HG02885 (cell line): ENCODE measurements around the gene KCTD12.

Experiments used
- ATAC-seq: cut with Tn5 transposase; IDR thresholded peaks from one replicate; pipeline ENCODE4 v1.9.1; 2021; ENCODE audit warnings: mild to moderate bottlenecking; ENCODE audit not compliant: unreplicated experiment, poor library complexity

KCTD12 gene

DNA sequence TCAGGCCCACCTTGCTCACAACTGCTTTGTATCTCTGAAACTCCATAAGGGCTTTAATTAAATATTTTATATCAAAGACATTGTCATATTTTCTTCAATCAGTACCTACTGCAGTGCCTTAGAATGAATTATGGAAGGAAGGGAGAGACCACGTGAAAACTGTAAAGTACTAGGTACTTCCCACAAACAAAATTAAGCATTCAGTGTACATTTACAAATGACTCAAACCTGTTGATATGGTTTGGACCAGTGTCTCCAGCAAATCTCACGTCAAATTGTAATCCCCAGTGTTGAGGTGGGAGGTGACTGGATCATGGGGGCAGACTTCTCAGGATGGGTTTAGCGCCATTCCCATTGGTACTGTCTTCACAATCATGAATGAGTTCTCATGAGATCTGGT, 23.2 kb downstream of the KCTD12 start:
- ATAC-seq: no peak

DNA sequence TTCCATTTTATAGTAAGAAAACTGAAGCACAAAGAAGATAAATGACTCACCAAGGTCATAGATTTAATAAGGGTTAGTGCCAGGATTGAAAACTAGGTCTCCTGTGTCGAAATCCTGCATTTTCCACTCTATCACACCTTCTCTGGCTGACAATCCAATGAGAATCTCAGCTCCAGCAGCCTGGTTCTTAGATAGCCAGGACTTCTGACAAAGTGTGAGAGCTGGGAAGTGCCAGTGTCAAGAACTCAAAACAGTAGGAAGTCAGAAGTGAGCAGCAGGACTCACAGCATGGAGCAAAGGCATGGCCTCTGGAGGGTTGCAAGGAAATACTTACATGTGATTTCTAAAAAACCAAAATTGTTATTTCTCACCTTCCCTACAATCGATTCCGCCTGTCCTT, 24.3 kb downstream of the KCTD12 start:
- no peak for ATAC-seq

DNA sequence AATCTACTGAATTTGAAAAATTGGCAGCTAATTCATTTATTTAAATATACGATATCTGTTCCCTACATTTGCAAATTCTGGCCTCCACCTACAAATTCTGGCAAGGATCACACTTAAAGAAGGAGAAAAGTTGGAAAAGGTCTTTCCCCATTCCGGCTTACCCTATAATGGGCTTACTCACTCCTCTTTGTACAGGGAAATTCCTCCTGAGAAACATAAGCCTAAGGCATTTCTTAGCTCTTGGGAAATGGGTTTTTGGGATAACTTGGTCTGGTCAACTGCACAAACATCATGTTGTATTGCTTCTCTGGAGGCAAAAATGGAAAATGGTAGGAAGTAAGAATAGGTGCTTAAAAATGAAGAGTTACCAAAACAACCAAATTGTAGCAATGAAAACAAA, 25.5 kb downstream of the KCTD12 start:
- no peak for ATAC-seq

DNA sequence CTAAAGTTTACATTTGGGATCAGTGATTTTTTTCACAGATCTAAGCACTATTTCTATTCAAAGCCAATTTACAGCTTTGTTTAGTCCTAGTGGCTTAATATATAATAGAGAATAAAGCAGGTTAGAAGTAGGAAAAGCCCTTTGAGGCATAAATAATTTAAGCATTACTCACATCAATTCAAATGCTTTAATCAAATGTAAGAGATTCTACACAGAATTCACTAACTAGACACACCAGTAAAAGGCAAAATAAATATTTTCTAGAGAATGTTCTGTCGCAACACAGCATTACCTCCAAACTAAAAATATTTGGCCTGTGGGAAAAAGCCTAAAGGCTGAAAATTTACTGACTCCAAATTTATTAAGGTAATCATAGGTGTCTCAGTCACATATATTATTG, 31.3 kb downstream of the KCTD12 start:
- no peak for ATAC-seq

DNA sequence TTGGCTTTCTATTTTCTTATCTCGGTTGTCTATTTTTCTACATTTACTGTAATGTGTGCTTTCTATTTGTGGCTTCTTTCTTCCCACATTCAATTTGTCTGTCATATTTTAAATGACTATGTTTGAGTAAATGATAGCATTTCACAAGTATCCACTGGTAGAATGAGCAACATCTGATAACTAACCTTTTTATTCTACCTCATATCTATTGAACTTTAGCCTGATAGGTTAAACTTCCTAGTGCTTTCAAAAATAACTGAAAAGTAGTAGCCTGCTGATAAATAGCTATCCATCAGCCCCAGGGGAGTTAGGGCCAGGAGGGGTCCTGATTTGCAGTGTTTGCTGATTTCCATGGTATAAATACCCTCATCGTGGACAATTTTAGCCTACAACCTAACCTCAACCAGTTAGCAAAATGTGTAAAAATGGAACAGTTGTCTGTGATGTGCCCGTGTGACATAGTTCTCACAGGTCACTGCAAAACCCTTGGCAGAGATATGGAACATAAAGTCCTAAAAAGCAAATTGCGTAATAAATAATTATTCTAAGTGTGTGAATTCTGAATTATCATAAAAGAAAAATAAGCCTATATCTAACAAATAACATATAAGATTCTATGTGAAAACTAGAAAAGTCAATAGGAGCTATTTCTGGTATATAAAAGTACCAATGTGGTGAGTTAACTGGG, 32.1 kb downstream of the KCTD12 start:
- no peak for ATAC-seq

DNA sequence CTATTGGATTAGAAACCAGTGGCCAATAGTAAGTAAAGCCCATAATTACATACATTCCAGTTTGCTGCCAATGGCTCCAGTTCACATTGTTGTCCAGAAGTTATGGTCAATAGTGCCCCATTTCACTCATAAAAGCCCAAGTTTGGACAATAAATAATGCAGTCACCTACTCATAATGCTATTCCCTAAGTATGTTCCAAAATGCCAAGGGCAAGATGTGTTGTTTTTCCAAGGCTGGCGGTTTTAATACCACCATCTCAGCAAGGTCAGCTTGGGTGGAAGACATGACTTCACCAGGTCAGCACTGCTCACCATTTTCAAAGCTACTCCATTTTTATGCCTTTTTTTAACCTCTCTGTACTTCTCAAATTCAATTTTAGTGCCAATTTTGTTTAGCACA, 32.7 kb downstream of the KCTD12 start:
- ATAC-seq: no peak

DNA sequence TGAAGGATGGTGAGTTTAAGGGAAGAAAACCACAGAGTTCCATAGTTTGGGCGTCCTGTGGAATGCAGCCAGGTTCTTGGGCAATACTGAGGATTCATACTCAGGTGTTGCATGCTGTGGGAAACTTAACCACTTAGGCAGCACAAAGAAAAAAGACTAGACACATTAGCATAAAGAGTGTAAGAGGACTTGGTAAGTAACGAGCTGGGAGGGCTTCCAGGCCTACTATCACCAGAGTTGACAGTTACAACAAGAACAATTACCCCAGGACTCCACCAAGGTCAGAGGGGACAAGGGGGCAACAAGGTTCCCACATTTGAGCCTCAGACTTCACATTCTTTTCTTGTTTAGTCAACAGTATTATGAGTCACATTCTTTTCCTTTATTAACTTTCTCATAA, 33.2 kb downstream of the KCTD12 start:
- no peak for ATAC-seq

DNA sequence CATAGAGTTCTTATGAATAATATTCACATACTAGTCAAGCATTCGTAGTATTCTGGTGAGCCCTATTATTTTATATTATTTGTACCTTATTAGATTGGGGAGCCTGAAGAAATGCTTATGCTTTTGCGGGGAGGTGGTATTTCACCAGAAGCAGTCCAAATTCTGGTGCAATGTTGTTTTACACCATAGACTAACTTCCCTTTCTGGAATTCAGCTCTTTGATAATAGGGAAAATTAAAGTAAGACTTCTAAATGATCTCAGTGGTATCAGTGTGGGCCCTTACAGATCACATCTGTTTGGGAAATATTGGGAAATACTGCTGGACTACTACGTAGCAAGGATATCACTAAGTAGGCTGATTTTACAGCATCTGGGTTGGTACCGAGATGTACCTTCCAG, 34.2 kb downstream of the KCTD12 start:
- ATAC-seq: no peak

DNA sequence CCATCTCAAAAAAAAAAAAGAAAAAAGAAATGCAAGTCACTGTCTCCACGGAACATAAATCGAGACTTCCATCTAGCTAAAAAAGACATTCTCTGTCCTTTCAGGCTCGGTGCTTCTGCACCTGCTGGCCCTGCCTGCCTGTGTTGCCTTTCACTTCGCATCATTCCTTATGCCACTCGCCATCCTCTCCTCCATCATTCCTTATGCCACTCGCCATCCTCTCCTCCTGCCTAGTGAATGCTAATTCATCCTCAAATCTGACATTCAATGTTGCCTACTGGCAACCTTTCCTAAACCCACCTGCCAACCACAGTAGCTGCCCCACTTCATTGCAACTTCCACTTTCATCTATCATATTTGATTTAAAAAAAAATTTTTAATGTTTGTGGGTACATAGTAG, 36.7 kb downstream of the KCTD12 start:
- no peak for ATAC-seq

DNA sequence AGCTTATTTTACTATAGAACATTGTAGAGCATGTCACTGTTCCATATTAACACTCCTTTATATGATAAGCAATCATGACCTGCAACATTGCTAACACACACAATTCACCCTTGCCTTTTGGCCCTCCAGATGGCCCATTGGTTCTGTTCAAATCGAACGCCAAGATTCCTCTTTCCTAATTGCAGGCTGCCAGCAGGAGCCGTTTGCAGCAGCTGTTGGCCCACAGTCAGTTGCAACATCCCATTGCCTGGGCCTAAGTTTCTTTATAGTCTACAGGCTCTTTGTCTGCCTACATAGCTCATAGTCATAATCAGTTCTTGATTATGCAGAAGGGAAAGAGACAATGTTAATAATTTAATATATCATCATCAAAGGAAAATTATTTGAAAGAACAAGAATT, 37.6 kb downstream of the KCTD12 start:
- ATAC-seq: no peak

DNA sequence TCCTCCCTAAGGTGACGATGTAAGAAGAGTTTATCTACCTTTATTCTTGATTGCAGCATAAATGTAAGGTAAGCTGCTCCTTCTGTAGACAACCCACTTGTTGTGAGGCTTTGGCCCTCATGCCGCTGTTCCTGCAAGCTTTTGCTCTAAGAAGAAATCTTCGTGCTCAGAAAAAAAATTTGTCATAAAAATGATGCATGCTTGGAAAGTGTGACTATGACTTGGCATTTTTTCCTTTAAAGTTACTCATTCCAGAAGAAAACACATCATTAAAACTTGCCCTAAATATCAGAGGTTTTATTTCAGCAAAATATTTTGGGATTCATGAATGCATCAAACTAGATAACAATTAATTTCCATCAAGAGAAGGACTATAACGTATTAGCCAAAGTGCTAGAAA, 39.8 kb downstream of the KCTD12 start:
- ATAC-seq: no peak

DNA sequence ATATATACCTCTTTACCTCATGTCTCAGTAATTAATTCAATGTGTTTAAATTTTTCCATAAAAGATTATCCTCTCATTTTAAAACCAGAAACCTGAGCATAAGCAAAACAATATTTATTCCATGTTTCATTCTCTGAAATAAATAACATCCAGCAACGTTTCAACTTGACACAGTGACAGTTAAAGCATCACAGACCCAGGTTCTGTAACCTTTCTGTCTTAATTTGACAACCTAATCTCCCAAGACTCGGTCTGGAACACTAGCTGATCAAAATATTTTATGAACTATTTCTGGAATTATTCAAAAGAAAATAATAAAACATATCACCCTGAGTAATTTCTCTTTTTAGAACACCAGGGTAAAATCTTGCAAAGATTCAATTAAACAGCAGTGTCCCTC, 40.3 kb downstream of the KCTD12 start:
- no peak for ATAC-seq

DNA sequence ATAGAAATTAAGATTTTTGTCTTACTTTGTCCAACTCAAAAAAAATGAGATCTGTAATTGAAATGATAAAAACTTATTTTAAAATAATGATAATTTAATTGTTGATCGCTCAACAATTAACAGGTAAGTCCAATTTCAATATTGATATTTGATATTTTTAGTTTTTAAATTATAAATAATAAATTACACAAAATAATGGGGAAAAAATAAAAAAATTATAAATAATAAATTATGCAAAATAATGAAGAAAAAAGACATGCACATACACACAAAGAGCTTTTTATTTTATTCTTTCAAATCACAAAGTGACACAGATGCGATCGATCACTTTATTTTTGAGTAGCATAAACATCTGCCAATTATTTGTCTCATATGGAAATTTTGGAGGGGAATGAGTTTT, 40.8 kb downstream of the KCTD12 start:
- ATAC-seq: no peak

DNA sequence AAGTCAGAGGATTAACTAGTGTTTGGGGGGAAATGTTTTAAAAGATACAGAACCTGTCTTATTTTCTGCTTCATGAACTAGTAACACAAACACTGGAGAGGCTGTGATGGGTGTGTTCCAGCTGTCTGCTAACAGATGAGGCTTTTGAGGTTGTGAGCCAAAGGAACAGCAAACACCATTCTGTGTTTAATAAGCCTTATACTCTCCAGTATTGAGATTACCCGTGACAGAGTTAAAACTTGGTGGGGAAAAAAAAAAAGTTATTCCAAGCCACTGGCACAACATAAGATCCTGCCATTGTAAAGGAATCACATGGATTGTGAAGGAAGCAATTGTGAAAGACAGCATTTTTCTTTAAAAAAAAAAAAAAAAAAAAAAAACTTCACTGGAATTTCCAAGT, 48.4 kb downstream of the KCTD12 start:
- no peak for ATAC-seq

DNA sequence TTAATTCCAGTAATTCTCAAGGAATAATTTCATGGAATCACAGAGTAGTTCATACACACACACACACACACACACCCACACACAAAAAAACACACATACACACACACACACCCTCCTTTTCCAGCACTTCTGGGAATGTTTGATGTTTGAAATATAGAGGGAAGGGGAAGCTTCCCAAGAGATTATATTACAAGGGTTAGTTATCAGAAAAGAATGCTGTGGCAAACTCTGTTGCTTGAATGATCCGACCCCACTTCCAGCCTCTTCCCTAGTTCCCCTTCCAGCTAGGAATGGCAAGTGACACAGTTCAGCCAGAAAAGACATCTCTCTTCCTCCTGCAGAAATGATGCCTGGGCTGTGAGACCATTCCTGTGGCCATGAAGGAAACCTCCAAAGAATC, 49.9 kb downstream of the KCTD12 start:
- ATAC-seq: no peak

DNA sequence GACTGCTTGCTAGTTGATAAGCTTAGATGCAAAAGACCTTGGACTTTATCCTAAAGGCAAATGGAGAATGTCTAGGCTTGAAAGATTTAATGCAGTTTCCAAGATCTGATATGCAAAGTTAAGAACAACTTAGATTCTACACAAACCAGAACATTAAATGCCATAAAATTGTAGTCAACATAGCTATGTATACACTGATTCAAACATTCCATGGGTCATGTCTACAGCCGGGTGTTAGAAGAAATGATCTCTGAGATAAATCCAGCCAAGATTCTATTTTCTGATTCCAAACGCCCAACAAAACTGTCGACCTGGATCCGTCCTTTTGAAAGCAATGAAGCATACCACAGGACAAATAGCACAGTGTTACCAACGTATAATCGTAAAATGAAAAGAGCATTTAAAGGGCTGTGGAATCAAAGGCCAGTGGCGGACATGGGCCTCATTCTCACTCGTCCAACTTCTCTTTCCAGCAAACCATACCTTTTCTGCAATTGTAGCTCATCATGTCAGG, 52.7 kb downstream of the KCTD12 start:
- no peak for ATAC-seq

DNA sequence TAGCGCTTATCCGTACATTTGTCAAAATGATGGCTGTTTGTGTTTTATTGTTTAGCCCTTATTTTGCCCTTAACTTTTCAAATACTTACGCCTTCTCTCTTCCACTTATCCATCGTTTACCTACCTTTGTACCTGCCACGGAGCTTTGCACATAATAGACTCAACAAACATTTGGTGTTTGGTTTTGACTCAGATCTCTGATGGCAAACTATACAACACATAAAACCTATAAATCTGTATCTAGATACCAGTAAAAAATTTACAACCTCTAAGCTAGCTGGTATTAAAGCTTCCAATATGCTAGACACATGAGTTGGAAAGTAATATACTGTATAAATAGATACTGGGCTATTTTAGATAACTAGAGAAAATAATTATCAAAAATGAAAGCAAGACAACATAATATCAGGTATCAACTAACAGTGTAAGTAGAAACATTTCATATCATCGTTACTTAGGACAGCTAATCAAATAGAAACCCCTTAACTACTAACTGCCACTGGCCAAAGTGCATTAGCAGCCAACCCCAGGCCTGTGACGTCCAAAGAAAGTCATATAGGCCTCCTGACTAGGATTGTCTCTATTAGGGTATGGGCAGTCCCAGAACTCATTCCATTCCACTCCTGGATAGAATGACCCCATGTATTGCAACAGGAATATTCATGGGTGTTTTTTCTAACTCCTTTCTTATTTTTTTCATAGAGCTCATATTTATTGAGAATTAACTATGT, 53.8 kb downstream of the KCTD12 start:
- no peak for ATAC-seq

DNA sequence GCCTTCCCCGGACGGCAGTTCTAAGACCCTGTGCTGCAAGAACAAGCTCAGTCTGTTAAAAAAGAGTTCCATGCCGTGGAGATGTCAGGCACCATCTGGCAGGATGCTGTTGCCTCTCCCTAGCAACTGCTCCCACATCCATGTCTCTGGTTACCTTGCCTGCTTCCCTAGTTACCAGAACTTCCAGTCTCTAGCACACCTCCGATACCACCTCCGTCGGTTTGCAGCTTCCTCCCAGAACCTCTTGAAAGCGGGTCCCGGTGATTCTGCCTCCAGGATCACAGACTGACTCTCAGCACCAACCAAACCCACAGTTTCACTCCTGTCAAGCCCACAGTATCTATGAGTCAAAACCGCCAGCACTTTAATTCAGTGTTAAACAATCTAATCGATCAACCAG, 55.4 kb downstream of the KCTD12 start:
- no peak for ATAC-seq
